Muscle layer of colon (tissue), 2 donors: ENCODE results near the gene NKAP.
"Not testable (repeated sequence)": the region's sequence is repeated elsewhere in the genome, so short reads cannot be mapped to it uniquely, and the experiment has no call there.

ENCODE experiments used
- H3K27ac ChIP-seq: one replicate; pipeline ENCODE4 v1.7.0; 2013; ENCODE audit warnings: low read depth, mild to moderate bottlenecking, low read length, moderate library complexity
- H3K27me3 ChIP-seq, 2 donors: one replicate each; pipeline ENCODE4 v1.7.0; 2013; ENCODE audit warnings: low read length in 2 of 2, mild to moderate bottlenecking in 2 of 2; ENCODE audit not compliant: insufficient read depth in 2 of 2, control insufficient read depth in 1 of 2
- H3K36me3 ChIP-seq: one replicate; pipeline ENCODE4 v1.7.0; 2013; ENCODE audit warnings: mild to moderate bottlenecking, low read length; ENCODE audit not compliant: insufficient read depth
- H3K4me1 ChIP-seq: one replicate; pipeline ENCODE4 v1.7.0; 2013; ENCODE audit warnings: mild to moderate bottlenecking, low read length; ENCODE audit not compliant: insufficient read depth
- H3K4me3 ChIP-seq, 2 donors: one replicate each; pipeline ENCODE4 v1.7.0; 2013; ENCODE audit warnings: low read length in 2 of 2, low read depth in 1 of 2, mild to moderate bottlenecking in 1 of 2, moderate library complexity in 1 of 2
- H3K9ac ChIP-seq: one replicate; pipeline ENCODE4 v1.7.0; 2013; ENCODE audit warnings: low read length
- H3K9me3 ChIP-seq: one replicate; pipeline ENCODE4 v1.7.0; 2013; ENCODE audit warnings: mild to moderate bottlenecking, low read length
- donor health status: abdominal sarcoma.
- donor health status: Adenocarcinoma of cecum.

Gene NKAP

DNA sequence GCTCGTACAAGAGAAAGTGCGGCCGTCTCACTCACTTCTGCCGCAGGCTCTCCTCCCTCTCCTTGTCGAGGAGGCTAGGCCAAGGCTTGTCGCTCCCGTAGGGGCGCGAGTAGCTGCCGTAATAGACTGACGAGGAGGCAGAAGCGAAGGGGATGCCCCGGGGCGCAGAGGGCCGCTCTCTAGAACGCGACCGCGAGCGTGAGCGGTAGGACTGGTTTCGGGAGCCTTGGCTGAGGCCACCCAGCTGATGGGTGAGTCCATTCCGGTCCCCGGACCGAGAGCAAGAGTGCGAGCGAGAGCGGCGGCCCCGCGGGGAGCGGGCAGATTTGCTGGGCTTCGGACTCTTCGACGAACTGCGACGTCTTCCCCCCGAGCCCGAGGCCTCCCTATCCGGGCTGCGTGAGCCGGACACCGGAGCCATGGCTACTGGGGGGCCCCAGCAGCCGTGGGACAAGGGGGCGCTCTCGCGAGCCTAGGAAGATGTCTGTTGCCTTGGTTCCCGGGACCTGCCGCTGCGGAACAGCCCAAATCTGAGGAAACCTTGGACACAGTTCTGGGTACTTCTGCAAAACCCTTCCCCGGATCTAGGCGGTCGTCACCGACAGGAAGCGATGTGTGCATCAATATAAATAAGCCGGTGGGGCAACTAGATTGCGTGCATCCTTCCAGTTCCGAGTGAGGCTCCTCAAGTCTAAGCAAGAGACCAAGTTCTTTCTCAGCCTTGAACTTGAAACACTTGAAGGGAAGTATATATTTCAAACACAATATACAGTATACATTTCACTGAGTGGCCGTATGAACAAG, at the start of gene NKAP:
Gene NKAP (minus strand): TSS at position 567 of the 804 bp plus-strand sequence. CDS start 146 bp downstream, at position 421.
- Histone ChIP-seq H3K27me3 (no peaks in the 10 kb centered on the region), H3K9ac (peak within 1 kb of the TSS; percentile 43), H3K27ac (peak within 1 kb of the TSS; percentile 65), H3K9me3 (no peaks in the 10 kb centered on the region), H3K4me1 (peaks cover 13% of the 10 kb centered on the region), H3K4me3 (peak within 1 kb of the TSS; percentile 53 to 57), H3K36me3 (no peaks in the 10 kb centered on the region)

DNA sequence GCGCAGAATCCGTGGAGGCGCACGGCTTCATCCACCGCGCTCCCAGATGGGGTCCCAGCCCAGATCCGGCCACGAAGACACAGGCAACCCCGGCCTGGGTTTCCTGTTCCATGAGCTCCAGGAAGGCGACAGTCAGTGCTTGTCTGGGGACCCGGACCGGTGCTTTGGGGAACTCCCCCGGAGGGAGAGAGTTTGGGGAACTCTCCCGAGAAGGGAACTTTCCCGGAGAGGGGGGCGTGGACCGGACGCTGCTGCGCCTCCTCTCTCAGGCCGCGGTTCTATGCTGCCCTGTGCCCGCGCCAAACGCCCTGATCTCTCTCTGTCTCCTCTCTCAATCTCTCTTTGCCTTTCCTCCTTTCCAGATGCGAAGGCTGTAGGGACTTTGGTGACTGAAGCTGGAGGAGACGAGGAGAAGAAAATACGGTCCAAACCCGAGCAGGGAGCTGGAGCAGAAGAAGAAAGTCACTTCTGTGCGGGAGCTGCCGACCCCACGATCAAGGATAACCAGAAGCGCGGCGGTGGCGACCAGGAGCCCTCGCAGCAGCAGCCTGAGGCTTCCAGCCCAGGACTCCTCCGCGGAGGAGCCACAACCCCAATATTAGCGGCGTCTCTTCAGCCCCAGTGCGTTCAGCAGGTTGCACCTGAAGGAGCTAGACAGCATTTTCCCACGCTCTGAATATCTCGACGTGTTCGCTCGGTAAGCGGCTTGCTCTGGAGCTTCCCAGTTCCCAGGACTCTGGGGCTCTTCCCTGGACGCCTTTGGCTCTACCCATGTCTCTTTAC, 47.6 kb upstream of the NKAP start:
- peaks cover 45 to 74% of the 10 kb centered on the region in 2 donors for H3K27me3 ChIP-seq
- no peak overlapping the region for H3K9ac ChIP-seq
- no peaks in the 10 kb centered on the region for H3K36me3 ChIP-seq
- H3K27ac ChIP-seq, result no peak overlapping the region
- no peaks in the 10 kb centered on the region for H3K9me3 ChIP-seq
- H3K4me3 ChIP-seq, result no peak overlapping the region
- H3K4me1 ChIP-seq, result no peaks in the 10 kb centered on the region

DNA sequence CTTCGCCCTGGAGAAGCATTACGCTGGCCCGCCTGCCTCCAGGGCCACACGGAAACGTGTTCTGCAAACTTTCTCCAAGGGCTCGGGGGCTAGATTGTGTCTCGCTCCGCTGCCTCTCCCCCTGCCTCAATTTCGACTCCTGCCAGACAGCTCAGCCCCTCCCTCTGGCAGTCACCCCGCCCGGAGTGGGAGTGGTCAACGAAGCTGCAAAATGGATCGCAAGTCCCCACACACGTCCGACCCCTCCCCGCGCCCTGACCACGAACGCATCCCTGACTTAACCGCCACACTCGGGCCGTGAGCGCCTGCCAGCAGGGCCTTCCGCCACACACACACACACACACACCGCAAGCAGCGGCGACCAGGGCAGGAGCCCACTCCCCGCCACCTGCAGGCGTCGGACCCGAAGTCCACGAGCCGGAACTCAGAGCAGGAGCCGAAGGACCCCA, 47.0 kb upstream of the NKAP start:
- H3K4me1 ChIP-seq, result no peaks in the 10 kb centered on the region
- H3K27me3 ChIP-seq, result peaks cover 39 to 68% of the 10 kb centered on the region in 2 donors
- no peak overlapping the region for H3K4me3 ChIP-seq

DNA sequence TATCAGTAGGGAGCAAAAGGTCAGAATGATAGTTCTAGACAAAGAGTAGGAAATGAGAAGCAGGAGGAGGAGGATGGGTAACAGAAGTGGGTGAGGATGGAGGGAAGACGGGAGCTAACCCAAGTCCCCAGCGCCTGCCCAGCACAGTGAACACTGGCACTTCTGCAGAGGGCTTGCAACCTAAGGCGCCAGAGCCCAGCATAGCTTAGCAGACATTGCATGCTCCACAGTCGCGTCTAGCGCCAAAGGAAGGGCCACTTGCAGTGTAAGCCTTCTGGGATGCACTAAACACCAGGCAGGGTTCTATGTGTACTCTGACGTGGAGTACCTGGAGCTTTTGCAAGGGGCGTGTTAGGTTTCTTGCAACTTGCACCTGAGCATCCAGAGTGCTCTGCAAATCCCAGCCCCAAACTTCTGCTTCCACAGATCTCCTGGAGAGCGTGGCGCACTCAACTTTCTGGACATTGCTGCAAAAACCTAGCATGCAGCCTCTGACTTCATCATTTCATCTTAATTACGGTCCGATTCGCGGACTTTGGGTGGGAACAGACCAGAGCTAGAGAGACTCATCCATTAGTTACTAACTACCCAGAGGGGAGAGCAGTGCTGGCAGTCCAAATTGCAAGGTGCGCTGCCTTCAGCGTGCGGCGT, 46.5 kb upstream of the NKAP start:
- no peak overlapping the region for H3K4me3 ChIP-seq
- H3K27me3 ChIP-seq, result peaks cover 35 to 63% of the 10 kb centered on the region in 2 donors
- H3K4me1 ChIP-seq, result no peaks in the 10 kb centered on the region
- H3K9me3 ChIP-seq, result no peaks in the 10 kb centered on the region
- H3K36me3 ChIP-seq, result no peaks in the 10 kb centered on the region
- H3K9ac ChIP-seq, result no peak overlapping the region
- no peak overlapping the region for H3K27ac ChIP-seq

More for the DNA sequence above, 47.0 kb upstream of the NKAP start:
- Histone ChIP-seq H3K36me3 (no peaks in the 10 kb centered on the region), H3K27ac (no peak overlapping the region), H3K9me3 (no peaks in the 10 kb centered on the region), H3K9ac (no peak overlapping the region)

DNA sequence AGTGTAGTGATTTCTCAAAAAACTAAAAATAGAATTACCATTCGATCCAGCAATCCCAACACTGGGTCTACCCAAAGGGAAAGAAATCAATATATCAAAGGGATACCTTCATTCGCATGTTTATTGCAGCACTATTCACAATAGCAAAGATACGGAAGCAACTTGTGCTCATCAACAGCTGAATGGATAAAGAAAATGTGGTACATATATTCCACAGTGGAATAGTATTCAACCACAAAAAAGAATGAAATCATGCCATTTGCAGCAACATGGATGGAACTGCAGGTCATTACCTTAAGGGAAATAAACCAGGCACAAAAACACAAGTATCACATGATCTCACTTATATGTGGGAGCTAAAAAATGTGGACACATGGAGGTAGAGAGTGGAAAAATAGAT, 42.7 kb upstream of the NKAP start:
- no peaks in the 10 kb centered on the region for H3K36me3 ChIP-seq
- no peak overlapping the region for H3K4me3 ChIP-seq
- peaks cover 14 to 27% of the 10 kb centered on the region in 2 donors for H3K27me3 ChIP-seq
- H3K9ac ChIP-seq, result no peak overlapping the region
- H3K4me1 ChIP-seq, result no peaks in the 10 kb centered on the region
- H3K27ac ChIP-seq, result no peak overlapping the region
- H3K9me3 ChIP-seq, result no peaks in the 10 kb centered on the region

DNA sequence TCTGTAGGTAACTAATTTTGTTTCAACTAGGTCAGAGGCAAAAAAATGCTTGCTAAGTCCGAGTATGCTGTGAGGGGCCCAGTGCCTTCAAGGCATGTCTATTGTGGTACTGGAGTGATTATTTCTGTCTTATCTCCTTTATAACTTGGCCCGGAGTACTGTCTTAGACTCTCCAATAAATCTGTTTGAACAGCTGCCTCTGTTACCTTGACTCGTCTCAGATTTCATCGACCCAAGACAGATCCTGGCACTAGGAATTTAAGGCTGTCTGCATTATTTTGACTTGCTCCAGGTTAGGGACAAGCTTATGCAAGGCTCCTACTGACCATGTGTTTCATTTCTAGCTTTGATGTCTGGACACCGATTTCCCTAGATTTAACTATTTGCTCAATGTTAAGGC, 41.1 kb upstream of the NKAP start:
- peaks cover 7 to 12% of the 10 kb centered on the region in 2 donors for H3K27me3 ChIP-seq
- H3K4me3 ChIP-seq, result no peak overlapping the region
- H3K36me3 ChIP-seq, result no peaks in the 10 kb centered on the region
- H3K9me3 ChIP-seq, result no peaks in the 10 kb centered on the region
- no peak overlapping the region for H3K9ac ChIP-seq
- no peaks in the 10 kb centered on the region for H3K4me1 ChIP-seq
- no peak overlapping the region for H3K27ac ChIP-seq

DNA sequence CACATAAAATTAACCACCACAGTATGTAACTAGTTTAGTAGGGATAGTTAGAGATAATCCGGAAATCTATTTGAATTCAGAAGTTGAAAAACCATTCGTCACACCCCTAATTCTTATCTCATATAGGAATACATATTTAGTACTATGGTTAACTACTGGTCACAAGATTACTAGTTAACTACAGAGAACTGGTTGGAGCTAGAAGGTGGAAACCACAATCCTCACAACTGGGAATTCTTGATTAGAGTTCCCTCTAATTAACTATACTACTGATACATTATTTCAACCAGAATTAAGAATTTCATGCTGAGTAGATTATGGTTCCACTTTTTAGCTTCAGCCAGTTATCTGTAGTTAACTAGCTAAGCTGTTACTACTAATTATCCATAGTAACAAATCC, 39.9 kb upstream of the NKAP start:
- H3K9ac ChIP-seq, result no peak overlapping the region
- H3K27me3 ChIP-seq, result peaks cover 0 to 2% of the 10 kb centered on the region in 2 donors
- no peak overlapping the region for H3K27ac ChIP-seq
- no peaks in the 10 kb centered on the region for H3K36me3 ChIP-seq
- H3K4me1 ChIP-seq, result no peaks in the 10 kb centered on the region
- H3K9me3 ChIP-seq, result no peaks in the 10 kb centered on the region
- H3K4me3 ChIP-seq, result no peak overlapping the region

DNA sequence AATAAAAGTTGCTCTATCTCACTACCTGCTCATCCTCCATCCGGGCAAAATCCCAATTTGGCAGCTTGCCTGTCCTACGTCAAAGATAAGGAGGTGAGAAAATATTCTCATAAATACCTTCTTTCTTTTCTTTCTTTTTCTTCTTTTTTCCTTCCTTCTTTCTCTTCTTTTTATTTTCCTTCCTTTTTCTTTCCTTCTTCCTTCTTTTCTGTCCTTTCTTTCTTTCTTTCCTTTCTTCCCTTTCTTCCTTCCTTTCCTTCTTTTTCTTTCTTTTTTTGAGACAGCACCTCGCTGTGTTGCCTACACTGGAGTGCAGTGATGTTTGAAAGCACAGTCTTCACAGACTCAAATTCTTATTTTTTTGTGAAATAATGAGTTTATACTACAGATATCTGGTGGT, 38.6 kb upstream of the NKAP start:
- Histone ChIP-seq H3K36me3 (no peaks in the 10 kb centered on the region), H3K27ac (no peak overlapping the region), H3K9me3 (no peaks in the 10 kb centered on the region), H3K4me3 (no peak overlapping the region), H3K9ac (no peak overlapping the region), H3K4me1 (no peaks in the 10 kb centered on the region), H3K27me3 (no peaks in the 10 kb centered on the region)

DNA sequence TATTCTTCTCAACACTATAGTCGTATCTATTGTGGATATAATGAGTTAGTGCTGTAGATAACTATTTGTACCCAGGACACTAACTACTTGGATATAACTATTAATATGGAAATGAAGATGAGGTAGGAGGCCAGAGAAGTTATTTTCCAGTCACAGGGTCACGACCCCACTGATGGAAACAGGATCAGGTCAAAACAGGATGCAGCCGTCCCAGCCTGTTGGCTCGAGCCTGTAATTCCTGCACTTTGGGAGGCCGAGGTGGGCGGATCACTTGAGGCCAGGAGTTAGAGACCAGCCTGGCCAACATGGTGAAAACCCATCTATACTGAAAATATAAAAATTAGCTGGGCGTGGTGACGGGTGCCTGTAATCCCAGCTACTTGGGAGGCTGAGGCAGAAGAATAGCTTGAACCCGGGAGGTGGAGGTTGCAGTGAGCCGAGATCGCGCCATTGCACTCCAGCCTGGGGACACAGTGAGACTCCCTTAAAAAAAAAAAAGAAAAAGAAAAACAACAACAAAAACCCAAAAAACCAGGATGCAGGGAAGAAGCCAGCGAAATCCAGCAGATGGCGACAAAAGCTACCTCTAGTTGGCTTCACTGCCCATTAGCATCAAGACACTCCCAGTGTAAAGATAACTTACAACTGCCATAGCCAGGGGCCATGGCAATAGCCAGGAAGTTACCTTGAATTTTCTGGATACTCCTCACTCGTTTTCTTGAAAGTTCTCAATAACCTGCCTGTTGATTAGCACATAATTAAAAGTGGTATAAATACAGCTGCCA, 37.9 kb upstream of the NKAP start:
- Histone ChIP-seq H3K36me3 (no peaks in the 10 kb centered on the region), H3K27me3 (no peaks in the 10 kb centered on the region), H3K9ac (no peak overlapping the region), H3K4me3 (no peak overlapping the region), H3K4me1 (no peaks in the 10 kb centered on the region), H3K27ac (no peak overlapping the region), H3K9me3 (no peaks in the 10 kb centered on the region)

DNA sequence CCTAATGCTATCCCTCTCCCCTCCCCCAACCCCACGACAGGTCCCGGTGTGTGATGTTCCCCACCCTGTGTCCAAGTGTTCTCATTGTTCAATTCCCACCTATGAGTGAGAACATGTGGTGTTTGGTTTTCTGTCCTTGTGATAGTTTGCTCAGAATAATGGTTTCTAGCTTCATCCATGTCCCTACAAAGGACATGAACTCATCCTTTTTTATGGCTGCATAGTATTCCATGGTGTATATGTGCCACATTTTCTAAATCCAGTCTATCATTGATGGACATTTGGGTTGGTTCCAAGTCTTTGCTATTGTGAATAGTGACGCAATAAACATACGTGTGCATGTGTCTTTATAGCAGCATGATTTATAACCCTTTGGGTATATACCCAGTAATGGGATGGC, 33.6 kb upstream of the NKAP start:
- H3K36me3 ChIP-seq, H3K4me3 ChIP-seq, H3K4me1 ChIP-seq, H3K27me3 ChIP-seq, H3K27ac ChIP-seq, H3K9ac ChIP-seq, H3K9me3 ChIP-seq: not testable (repeated sequence)

DNA sequence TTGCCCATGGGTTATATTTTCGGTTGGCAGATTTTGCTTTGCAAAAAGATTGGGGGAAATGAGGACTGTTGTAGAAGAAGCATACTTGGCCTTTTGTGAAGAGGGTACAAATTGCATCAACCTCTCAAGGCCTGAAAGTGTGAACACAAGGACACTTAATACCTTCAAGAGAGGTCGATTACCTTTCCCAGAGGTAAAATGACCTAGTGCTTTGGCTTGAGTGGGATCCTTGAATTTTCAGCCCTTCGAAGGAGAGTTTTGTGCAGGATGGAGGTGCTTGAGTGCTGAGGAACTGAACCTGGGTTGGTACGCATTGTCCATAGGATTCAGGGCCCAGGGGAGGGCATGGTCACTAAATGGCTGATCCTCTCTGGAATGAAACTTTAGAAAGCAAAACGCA, 27.6 kb upstream of the NKAP start:
- no peaks in the 10 kb centered on the region for H3K36me3 ChIP-seq
- no peaks in the 10 kb centered on the region for H3K27me3 ChIP-seq
- H3K27ac ChIP-seq, result no peak overlapping the region
- no peak overlapping the region for H3K4me3 ChIP-seq
- H3K9me3 ChIP-seq, result no peaks in the 10 kb centered on the region
- H3K4me1 ChIP-seq, result no peaks in the 10 kb centered on the region
- H3K9ac ChIP-seq, result no peak overlapping the region
